ENCODE measurements around the gene AVPR1B. TPM values are rescaled to one million over a fixed set of nuclear protein-coding genes. Genes with fewer than 3 reads are reported as not detected.

AVPR1B gene
- total and polyA plus RNA-seq, 2 of the 13 experiments (the other 11 are each of a cell fraction or from before 2014, with no cell fraction given): 0.05 TPM; not detected in 1

DNA sequence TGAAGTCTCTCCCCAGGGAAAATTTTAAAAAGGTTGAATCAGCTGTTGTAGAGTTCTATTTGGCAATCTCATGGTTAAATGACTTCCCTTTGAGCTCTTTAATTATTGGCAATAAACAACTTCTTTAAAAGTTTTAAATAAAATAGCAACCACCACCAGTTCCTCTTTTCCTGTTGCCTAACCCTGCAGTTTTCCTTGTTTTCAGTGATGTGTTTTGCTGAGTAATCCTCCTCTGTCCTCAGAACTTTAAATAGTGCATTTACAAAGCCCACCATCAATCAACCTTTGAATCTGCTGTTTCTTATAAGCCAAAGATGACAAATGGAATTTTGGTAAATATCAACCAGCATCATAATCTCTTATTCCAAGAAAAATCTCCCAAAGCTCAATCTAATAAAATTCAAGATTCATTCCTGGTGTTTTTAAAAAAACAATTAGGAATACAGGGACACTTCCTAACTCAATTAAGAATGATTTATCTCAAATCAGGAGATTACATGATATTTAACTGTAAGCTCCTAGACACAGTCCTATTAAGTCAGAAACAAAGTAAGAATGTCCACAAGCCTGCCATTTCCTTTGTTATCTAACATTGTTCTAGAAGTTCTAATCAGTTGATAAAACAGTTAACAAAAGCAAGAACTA is 14.8 kb downstream of the AVPR1B start:
- POLR2A ChIA-PET: no interaction called here
- Histone ChIP-seq H3K27me3 (ENCODE audit: control insufficient read depth in 1 of 2, insufficient read depth in 2 of 2, low read length in 2 of 2) (no peaks in the 10 kb centered on the region), H3K27ac (ENCODE audit: extremely low read length, insufficient read depth, low read length) (no peak overlapping the region), H3K79me2 (ENCODE audit: insufficient read depth, low read length) (no peaks in the 10 kb centered on the region), H3K9me3 (ENCODE audit: low read length) (no peaks in the 10 kb centered on the region), H3K4me3 (replicated peaks in 1 of 3; ENCODE audit: insufficient read depth in 1 of 3, low read depth in 2 of 3, low read length in 3 of 3) (no peak overlapping the region), H3K36me3 (replicated peaks in 1 of 2; ENCODE audit: control insufficient read depth in 1 of 2, insufficient read depth in 2 of 2, low read length in 2 of 2) (no peaks in the 10 kb centered on the region), H3K9ac (ENCODE audit: insufficient read depth, low read depth, low read length) (no peak overlapping the region), H3K4me2 (ENCODE audit: low read depth, low read length) (no peak overlapping the region), H4K20me1 (ENCODE audit: insufficient read depth, low read length) (no peaks in the 10 kb centered on the region), H2AFZ (ENCODE audit: low read length) (no peak overlapping the region), H3K4me1 (ENCODE audit: insufficient read depth, low read length) (no peaks in the 10 kb centered on the region; the same call in 1 of the 2 replicates)
- ATAC-seq (no peak), DNase-seq (ENCODE audit: low spot score) (no peak), FAIRE-seq (no peak)
- CTCF ChIA-PET (ENCODE audit: low intra/inter-chr PET ratio, low total read pairs): no interaction called here
- TF ChIP-seq, protein P1, sequence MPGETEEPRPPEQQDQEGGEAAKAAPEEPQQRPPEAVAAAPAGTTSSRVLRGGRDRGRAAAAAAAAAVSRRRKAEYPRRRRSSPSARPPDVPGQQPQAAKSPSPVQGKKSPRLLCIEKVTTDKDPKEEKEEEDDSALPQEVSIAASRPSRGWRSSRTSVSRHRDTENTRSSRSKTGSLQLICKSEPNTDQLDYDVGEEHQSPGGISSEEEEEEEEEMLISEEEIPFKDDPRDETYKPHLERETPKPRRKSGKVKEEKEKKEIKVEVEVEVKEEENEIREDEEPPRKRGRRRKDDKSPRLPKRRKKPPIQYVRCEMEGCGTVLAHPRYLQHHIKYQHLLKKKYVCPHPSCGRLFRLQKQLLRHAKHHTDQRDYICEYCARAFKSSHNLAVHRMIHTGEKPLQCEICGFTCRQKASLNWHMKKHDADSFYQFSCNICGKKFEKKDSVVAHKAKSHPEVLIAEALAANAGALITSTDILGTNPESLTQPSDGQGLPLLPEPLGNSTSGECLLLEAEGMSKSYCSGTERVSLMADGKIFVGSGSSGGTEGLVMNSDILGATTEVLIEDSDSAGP (CRISPR knock-in tag; IDR thresholded peaks at IDR 0.05; ENCODE audit: borderline replicate concordance): no peak
- TF ChIP-seq, protein P2, sequence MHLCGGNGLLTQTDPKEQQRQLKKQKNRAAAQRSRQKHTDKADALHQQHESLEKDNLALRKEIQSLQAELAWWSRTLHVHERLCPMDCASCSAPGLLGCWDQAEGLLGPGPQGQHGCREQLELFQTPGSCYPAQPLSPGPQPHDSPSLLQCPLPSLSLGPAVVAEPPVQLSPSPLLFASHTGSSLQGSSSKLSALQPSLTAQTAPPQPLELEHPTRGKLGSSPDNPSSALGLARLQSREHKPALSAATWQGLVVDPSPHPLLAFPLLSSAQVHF (CRISPR knock-in tag; IDR thresholded peaks at IDR 0.05): no peak
- no peak for TF ChIP-seq NKX3-1 (CRISPR knock-in tag; IDR thresholded peaks at IDR 0.05)
- BruUV-seq (replicated peaks): no TSS peak
- intact Hi-C loops (cut with micrococcal nuclease; ENCODE audit: unreplicated experiment) (no loop called here), in situ Hi-C loops (cut with HindIII; ENCODE audit: extremely low pct_ligation_motif_present, low pct_unique_long_range_greater_than_20kb) (loop anchor here (10.0 kb wide), 2 partner anchors 188 to 308 kb away; no protein-coding TSS in a partner anchor)

DNA sequence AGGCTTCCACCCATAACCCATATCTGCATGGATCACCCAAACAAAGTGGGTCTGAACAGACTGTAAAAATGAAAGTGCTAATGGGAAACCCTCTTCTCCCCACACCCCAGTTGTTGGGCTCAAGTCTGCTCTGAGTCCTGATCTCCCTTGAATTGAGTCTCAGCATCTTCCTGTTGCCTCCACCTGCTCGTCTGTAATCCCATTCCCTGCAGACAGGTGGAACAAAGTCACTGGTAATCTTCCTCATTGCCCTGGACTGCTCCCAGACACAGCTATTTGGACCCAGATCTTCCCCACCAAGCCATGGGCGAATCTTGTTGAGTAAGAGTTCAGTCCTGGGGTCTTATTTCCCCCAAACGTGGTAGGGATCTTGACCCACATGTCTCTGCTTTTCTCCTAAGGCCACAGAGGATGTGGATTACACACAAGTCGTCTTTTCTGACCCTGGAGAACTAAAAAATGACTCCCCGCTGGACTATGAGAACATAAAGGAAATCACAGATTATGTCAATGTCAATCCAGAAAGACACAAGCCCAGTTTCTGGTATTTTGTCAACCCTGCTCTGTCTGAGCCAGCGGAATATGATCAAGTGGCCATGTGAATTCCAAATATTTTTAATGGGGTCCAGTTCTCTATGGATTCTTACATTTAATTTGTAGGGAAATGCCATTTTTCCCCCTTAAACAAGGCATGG is 15.7 kb downstream of the AVPR1B start:
- H3K4me1 ChIP-seq (ENCODE audit: insufficient read depth, low read length): no peaks in the 10 kb centered on the region; the same call in 1 of the 2 replicates
- H3K36me3 ChIP-seq (replicated peaks in 1 of 2; ENCODE audit: control insufficient read depth in 1 of 2, insufficient read depth in 2 of 2, low read length in 2 of 2): no peaks in the 10 kb centered on the region
- H3K9ac ChIP-seq (ENCODE audit: insufficient read depth, low read depth, low read length): no peak overlapping the region
- ChIA-PET CTCF (ENCODE audit: low intra/inter-chr PET ratio, low total read pairs) (no interaction called here), POLR2A (no interaction called here)
- no peak overlapping the region for H2AFZ ChIP-seq (ENCODE audit: low read length)
- no peaks in the 10 kb centered on the region for H3K27me3 ChIP-seq (ENCODE audit: control insufficient read depth in 1 of 2, insufficient read depth in 2 of 2, low read length in 2 of 2)
- no peak overlapping the region for H3K27ac ChIP-seq (ENCODE audit: extremely low read length, insufficient read depth, low read length)
- 78% methylated on average over 6 of the region's 6 CpGs for WGBS (ENCODE audit: low lambda C conversion rate)
- no peak for ATAC-seq
- no peak overlapping the region for H3K4me3 ChIP-seq (replicated peaks in 1 of 3; ENCODE audit: insufficient read depth in 1 of 3, low read depth in 2 of 3, low read length in 3 of 3)
- H4K20me1 ChIP-seq (ENCODE audit: insufficient read depth, low read length): no peaks in the 10 kb centered on the region
- intact Hi-C loops (cut with micrococcal nuclease; ENCODE audit: unreplicated experiment) (no loop called here), in situ Hi-C loops (cut with HindIII; ENCODE audit: extremely low pct_ligation_motif_present, low pct_unique_long_range_greater_than_20kb) (loop anchor here (10.0 kb wide), 2 partner anchors 187 to 307 kb away; no protein-coding TSS in a partner anchor)
- DNase-seq (ENCODE audit: low spot score): no peak
- H3K79me2 ChIP-seq (ENCODE audit: insufficient read depth, low read length): no peaks in the 10 kb centered on the region
- no peaks in the 10 kb centered on the region for H3K9me3 ChIP-seq (ENCODE audit: low read length)
- H3K4me2 ChIP-seq (ENCODE audit: low read depth, low read length): no peak overlapping the region
- no peak for FAIRE-seq
- no TSS peak for BruUV-seq (replicated peaks)
- TF ChIP-seq ARID3A (IDR thresholded peaks at IDR 0.05; ENCODE audit: low read depth, low read length) (no peak), ZNF567 (CRISPR knock-in tag; IDR thresholded peaks at IDR 0.05; ENCODE audit: borderline replicate concordance) (no peak)
- TF ChIP-seq, protein P3, sequence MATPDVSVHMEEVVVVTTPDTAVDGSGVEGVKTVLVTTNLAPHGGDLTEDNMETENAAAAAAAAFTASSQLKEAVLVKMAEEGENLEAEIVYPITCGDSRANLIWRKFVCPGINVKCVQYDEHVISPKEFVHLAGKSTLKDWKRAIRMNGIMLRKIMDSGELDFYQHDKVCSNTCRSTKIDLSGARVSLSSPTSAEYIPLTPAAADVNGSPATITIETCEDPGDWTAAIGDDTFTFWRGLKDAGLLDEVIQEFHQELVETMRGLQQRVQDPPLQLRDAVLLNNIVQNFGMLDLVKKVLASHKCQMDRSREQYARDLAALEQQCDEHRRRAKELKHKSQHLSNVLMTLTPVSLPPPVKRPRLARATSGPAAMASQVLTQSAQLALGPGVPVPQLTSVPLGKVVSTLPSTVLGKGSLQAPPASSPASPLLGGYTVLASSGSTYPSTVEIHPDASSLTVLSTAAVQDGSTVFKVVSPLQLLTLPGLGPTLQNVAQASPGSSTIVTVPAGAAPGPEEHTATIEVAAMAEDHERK (CRISPR knock-in tag; IDR thresholded peaks at IDR 0.05; ENCODE audit: low read depth): no peak
- TF ChIP-seq, protein P4, sequence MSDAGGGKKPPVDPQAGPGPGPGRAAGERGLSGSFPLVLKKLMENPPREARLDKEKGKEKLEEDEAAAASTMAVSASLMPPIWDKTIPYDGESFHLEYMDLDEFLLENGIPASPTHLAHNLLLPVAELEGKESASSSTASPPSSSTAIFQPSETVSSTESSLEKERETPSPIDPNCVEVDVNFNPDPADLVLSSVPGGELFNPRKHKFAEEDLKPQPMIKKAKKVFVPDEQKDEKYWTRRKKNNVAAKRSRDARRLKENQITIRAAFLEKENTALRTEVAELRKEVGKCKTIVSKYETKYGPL (CRISPR knock-in tag; IDR thresholded peaks at IDR 0.05): no peak
